Suppressor macrophage treated with lipopolysaccharide for 4 hours (primary cell): ENCODE measurements around the gene RHOH.
"Not testable (repeated sequence)": the region's sequence is repeated elsewhere in the genome, so short reads cannot be mapped to it uniquely, and the experiment has no call there.

ENCODE experiments used
- DNase-seq: peaks from one replicate; pipeline ENCODE4 v3.0.0-alpha.2; 2020

RHOH gene

DNA sequence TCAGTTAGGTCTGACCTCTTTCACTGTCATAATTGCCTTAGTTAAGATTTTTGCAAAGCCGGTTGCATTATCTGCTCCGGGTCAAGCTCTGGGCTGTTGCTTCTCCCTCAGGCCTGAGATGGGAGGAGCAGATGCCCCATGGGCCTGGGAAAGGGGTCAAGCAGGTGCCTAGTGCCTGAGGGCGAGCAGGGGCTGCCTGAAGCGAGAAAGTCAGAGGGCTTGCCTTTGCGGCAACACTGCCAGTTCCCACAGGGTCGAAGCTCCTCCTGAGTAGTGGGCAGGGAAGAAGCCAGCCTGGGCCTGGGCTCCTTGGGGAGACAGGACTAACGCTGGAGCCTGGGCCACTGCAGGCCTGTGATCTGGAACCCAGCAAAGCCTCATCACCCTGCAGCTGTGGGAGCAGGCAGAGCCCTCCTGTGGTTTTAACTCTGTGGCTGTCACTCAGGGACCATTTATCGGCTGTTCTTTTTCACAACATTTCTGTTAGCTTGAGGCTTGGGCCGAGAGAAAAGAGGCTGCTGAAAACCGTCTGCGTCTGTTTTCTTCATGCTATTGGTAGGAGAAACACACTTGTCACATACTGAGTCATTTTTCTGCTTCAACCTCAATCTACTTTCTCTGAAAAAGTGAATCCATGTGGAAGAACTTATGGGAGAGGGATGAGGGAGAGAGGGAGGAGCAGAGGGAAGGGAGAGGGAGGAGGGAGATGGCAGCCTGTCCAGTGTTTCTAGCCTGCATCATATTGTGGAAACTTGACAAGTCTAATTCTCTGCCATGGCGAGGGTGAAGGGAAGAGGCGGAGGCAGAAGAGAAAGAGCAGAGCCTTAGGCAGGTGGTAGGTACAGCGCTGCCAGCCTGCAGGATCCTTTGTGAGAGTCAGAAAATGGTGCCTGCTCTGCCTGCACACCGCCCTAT is 68.4 kb downstream of the RHOH start:
- DNase-seq: no peak

DNA sequence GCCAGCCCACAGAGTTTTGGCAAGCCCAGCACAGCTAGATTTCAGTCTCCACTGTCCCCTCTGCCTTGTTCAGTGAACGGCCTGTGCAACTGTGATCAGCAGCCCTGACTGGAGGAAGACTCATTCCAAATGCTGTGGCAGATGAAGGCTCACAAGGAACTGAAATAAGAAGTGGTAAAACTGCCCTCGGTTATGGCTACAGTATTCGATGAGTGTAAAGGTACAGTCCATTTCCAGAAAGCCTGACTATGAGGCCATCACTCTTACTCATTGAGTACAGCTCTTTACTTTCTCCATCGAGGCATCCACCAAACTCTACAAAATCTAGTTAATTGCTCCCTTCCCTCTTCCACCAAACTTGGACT is 69.1 kb downstream of the RHOH start:
- DNase-seq: no peak

DNA sequence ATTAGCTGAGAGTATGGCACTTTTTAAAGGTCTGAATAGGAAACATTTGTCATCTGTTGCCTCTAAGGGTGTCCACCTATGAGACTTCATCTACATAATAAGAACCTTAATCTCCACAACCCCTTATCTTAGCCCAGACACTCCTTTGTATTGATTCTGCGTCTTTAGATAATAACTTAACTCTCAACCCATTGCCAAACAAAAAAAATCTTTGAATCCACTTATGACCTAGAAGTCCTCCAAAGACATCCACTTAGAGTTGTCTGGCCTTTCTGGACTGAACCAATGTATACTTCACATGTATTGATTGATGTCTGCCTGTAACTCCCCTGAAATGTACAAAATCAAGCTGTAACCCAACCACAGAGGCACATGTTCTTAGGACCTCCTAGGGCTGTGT is 72.3 kb downstream of the RHOH start:
- no peak for DNase-seq

DNA sequence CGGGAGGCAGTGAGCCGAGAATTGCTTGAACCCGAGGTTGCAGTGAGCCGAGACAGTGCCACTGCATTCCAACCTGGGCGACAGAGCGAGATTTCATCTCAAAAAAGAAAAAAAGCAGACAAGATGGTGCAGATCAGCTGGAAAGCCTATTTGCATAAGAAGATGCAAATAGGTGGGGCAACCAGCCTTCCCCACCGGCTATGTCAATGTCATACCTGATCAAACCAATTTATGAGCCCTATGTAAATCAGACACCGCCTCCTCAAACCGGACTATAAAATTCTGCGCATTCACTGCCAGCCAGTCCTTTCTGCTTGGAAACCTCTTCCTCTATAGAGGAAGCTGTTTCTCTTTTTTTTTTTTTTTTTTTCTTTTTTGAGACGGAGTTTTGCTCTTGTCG is 73.8 kb downstream of the RHOH start:
- no peak for DNase-seq

DNA sequence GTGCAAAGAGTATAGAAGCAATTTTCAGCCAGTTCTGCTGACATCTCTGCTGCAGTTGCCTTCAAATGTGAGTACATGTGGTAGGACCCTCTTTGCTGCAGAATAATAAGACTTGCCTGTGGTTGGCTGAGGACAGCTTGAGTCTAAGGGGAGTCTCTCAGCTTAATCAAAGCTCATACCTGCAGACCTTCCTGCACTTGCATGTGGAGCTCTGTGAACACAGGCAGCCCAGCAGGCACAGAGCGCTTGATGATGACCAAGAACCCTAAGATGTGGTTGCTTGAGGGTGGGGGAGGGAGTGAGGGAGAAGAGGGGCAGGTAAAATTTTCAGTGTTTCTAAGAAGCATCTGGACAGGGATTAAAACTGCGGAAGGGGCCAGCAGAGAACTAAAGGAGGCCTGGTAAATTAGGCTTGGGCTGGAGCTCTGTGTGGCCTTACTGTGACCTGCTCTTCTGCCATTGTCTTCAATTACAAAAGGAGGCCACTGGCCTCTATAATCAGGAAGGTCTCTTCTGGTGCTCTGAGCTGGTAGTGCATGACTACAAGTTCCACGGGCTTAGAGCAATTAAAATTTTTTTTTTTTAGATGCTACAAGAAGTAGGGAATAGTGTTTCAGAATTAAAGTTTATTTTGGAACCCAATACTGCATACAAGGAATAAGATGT is 78.4 kb downstream of the RHOH start:
- no peak for DNase-seq

GRCh38 chr4:40276546-40276945 is 79.7 kb downstream of the RHOH start:
- no peak for DNase-seq

GRCh38 chr4:40280586-40280985 is 83.8 kb downstream of the RHOH start:
- no peak for DNase-seq

GRCh38 chr4:40281099-40281498 is 84.3 kb downstream of the RHOH start:
- no peak for DNase-seq

DNA sequence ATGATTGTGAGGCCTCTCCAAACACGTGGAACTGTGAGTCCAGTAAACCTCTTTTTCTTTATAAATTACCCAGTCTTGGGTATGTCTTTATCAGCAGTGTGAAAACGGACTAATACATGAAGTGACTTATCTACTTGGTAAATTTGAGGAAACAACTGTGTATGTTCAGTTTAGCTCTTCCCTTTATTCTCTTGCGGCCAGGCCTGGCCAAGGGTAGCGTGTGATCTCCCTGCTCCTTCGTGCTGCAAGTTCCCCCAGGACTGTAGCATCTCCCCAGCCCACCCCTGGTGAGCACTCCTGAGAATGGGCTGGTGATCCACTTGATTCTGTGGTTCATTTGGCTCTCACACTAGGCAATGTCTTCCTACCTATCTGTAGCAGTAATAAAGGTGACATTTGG is 85.1 kb downstream of the RHOH start:
- no peak for DNase-seq

- not testable (repeated sequence) for DNase-seq
Measured at GRCh38 chr4:40282857-40283256, 86.0 kb downstream of the RHOH start.

- DNase-seq: no peak
Measured at GRCh38 chr4:40283413-40283812, 86.6 kb downstream of the RHOH start.

GRCh38 chr4:40283968-40284367 is 87.1 kb downstream of the RHOH start:
- DNase-seq: no peak

DNA sequence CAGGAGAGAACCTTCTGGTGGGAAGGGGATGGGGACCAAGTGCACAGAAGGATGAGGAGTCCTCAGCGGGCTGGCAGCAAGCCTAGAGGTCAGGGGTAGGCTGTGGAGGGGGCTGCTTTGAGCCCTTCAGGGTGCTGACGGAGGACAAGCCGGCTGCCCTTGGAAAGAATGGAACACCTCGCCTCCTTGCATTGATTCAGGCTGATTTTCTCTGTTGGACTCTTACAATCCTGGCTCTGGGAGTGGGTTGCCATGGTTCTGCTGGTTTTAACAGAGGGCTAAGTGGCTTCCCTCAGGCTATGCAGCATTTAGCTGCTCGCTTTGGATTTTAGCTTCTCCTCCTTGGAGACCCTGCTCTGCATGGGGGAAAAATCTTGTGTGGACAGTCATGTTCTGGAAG is 88.9 kb downstream of the RHOH start:
- DNase-seq: no peak

GRCh38 chr4:40288566-40288965 is 91.7 kb downstream of the RHOH start:
- DNase-seq: no peak

GRCh38 chr4:40289366-40290188 is 92.7 kb downstream of the RHOH start:
- DNase-seq: peak; percentile 33

GRCh38 chr4:40290611-40291186 is 93.9 kb downstream of the RHOH start:
- DNase-seq: not testable (repeated sequence)

- peak; percentile 90 for DNase-seq
Measured at GRCh38 chr4:40292313-40292759, 95.5 kb downstream of the RHOH start.

- no peak for DNase-seq
Measured at GRCh38 chr4:40294339-40294738, 97.5 kb downstream of the RHOH start.

DNA sequence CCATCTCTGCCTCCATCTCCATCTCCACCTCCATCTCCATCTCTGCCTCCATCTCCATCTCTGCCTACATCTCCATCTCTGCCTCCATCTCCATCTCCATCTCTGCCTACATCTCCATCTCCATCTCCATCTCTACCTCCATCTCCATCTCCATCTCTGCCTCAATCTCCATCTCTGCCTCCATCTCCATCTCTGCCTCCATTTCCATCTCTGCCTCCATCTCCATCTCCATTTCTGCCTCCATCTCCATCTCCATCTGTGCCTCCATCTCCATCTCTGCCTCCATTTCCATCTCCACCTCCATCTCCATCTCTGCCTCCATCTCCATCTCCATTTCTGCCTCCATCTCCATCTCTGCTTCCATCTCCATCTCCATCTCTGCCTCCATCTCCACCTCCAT is 98.2 kb downstream of the RHOH start:
- DNase-seq: not testable (repeated sequence)

DNA sequence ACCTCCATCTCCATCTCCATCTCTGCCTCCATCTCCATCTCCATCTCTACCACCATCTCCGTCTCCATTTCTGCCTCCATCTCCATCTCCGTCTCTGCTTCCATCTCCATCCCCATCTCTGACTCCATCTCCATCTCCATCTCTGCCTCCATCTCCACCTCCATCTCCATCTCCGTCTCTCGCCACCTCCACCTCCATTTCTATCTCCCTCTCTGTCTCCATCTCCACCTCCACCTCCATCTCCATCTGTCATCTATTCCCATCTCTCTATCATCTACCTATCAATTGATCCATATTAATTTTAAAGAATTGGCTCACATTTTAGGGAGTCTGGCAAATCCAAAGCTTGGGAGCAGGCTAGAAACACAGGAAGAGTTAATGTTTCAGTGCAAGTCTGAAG is 98.7 kb downstream of the RHOH start:
- DNase-seq: no peak
